Sigmoid colon (tissue), 4 donors: ENCODE data around the gene PAM16.

Source experiments
- POLR2A ChIP-seq, 2 donors: fragments of 450-650 bp; IDR thresholded peaks; one replicate each; pipeline ENCODE4 v1.6.1; 2016; ENCODE audit warnings: antibody characterized with exemption in 2 of 2, mild to moderate bottlenecking in 2 of 2, moderate library complexity in 2 of 2
- POLR2AphosphoS5 ChIP-seq, 4 donors: sonication (generic); formaldehyde crosslinking; IDR thresholded peaks; one replicate each; pipeline ENCODE4 v1.6.1; 2017; ENCODE audit warnings: antibody characterized with exemption in 4 of 4
- TF ChIP-seq, protein P1 (sequence below), 4 experiments: fragments of 450-650 bp in 3 of 4; fragments of 200-600 bp in 1 of 4; IDR thresholded peaks; one replicate each; pipeline ENCODE4 v1.5.1; 2016 to 2019; ENCODE audit warnings: antibody characterized with exemption in 4 of 4, mild to moderate bottlenecking in 3 of 4, moderate library complexity in 2 of 4

DNA sequence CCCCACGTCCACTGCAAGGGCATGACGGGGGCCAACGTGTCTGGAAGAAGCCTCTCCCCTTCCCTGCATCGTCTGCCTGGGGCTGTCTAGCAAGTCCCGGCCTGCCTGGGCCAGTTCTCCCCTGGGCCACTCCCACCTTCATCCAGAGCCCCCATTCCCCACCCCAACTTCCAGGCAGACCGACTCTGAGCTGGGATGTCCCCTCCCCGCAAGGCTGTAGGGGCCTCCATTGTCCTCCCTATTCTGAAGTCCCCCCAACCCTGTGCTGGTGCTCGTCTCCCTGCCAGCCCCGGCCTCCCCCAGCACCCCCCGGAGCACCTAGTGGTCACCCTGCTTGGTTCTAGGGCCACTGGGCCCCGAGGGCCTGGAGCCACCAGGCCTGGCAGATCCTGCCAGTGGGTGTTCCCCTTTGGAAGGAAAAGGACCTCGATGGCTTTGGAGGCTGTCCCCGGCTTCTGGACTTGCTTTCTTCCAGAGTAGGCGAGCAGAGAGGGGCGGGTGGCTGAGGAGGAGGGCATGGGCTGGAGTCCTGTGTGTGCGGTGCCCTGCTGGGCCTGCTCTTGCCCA lies 30.5 kb downstream of the PAM16 start:
- TF ChIP-seq, protein P1, sequence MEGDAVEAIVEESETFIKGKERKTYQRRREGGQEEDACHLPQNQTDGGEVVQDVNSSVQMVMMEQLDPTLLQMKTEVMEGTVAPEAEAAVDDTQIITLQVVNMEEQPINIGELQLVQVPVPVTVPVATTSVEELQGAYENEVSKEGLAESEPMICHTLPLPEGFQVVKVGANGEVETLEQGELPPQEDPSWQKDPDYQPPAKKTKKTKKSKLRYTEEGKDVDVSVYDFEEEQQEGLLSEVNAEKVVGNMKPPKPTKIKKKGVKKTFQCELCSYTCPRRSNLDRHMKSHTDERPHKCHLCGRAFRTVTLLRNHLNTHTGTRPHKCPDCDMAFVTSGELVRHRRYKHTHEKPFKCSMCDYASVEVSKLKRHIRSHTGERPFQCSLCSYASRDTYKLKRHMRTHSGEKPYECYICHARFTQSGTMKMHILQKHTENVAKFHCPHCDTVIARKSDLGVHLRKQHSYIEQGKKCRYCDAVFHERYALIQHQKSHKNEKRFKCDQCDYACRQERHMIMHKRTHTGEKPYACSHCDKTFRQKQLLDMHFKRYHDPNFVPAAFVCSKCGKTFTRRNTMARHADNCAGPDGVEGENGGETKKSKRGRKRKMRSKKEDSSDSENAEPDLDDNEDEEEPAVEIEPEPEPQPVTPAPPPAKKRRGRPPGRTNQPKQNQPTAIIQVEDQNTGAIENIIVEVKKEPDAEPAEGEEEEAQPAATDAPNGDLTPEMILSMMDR (IDR thresholded peaks at IDR 0.05): no peak
- TF ChIP-seq POLR2A (IDR thresholded peaks at IDR 0.05) (no peak), POLR2AphosphoS5 (IDR thresholded peaks at IDR 0.05) (no peak)
